Adrenal gland (tissue), 5 donors: ENCODE measurements around the gene ZBP1.

ENCODE experiments used
- POLR2A ChIP-seq, 2 donors: fragments of 450-650 bp; IDR thresholded peaks; one replicate each; pipeline ENCODE4 v1.6.1; 2017; ENCODE audit warnings: antibody characterized with exemption in 2 of 2, mild to moderate bottlenecking in 2 of 2, moderate library complexity in 1 of 2
- TF ChIP-seq, protein P1 (sequence below), 6 experiments: fragments of 450-650 bp in 4 of 6; fragments of 200-600 bp in 2 of 6; sonication (generic) in 1 of 6; IDR thresholded peaks; 1 replicate in 5 of 6; 2 replicates in 1 of 6; pipeline versions ENCODE4 v1.5.1 to v1.8.0; 2016 to 2021; ENCODE audit warnings: antibody characterized with exemption in 6 of 6, mild to moderate bottlenecking in 2 of 6, moderate library complexity in 1 of 6
- donor health status: DM: no; HTN: no; CAD: no.

DNA sequence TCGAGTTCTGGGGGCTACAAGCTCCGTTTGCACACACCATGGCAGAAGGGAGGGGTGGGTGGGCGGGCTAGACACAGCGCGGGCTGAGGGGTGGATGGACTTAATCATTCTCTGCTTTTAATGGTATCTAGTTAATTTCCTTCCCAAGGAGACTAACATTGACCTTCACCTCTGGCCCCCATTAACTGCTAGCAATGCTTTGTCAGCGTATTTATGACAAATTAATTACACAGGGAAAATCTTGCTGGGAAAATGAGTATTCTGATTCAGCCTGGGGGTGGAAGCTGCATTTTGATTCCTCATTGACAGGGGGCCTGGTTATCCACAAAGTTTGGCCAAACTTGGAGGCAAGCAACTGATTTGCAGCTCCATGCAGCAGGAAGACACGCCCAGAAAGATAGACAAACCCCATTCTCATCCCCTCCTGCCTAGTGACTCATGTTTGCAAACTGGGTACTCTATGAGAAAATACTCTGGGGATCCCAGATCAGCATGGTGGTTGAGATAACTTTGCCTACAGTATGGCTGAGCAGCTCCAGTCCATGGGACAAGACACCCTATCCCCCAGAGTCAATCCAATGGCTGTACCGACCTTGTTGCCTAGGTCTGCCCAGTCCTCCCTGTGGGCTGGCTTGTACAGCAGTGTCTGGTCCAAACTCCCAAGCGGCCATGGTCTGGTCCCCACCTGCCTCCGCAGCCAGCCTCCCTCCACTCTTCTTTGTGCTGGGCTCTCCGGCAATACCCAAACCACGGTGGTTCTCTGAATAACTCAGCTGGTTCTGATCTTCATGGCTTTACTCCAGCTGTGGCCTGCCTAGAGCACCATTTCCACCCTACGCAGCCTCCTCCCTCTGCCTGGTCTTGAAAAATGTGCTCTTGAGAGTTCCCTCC lies 19.7 kb downstream of the ZBP1 start:
- TF ChIP-seq POLR2A (IDR thresholded peaks at IDR 0.05), result no peak
- TF ChIP-seq, protein P1, sequence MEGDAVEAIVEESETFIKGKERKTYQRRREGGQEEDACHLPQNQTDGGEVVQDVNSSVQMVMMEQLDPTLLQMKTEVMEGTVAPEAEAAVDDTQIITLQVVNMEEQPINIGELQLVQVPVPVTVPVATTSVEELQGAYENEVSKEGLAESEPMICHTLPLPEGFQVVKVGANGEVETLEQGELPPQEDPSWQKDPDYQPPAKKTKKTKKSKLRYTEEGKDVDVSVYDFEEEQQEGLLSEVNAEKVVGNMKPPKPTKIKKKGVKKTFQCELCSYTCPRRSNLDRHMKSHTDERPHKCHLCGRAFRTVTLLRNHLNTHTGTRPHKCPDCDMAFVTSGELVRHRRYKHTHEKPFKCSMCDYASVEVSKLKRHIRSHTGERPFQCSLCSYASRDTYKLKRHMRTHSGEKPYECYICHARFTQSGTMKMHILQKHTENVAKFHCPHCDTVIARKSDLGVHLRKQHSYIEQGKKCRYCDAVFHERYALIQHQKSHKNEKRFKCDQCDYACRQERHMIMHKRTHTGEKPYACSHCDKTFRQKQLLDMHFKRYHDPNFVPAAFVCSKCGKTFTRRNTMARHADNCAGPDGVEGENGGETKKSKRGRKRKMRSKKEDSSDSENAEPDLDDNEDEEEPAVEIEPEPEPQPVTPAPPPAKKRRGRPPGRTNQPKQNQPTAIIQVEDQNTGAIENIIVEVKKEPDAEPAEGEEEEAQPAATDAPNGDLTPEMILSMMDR (IDR thresholded peaks at IDR 0.05), result no peak
